H7 (cell line): Measurements from ENCODE around the gene GRIK4. TPM values are rescaled to one million over a fixed set of nuclear protein-coding genes. Genes with fewer than 3 reads are reported as not detected.
A peak's percentile ranks its signal among the peaks of the same experiment; 100 is the strongest.

Experiments used
- DNase-seq: peaks from one replicate; pipeline ENCODE4 v3.0.0; 2012
- H3K27me3 ChIP-seq: 2 replicates; pipeline ENCODE4 v1.6.0; 2011; ENCODE audit warnings: mild to moderate bottlenecking, low read length; ENCODE audit not compliant: control insufficient read depth, insufficient read depth
- H3K36me3 ChIP-seq: replicated peaks from 2 replicates; pipeline ENCODE4 v1.5.1; 2011; ENCODE audit warnings: low read length; ENCODE audit not compliant: control insufficient read depth, insufficient read depth
- H3K4me3 ChIP-seq: 2 replicates; pipeline ENCODE4 v1.5.1; 2011; ENCODE audit warnings: low read depth, mild to moderate bottlenecking, control low read depth, low read length, moderate library complexity; ENCODE audit not compliant: insufficient read depth
- total RNA-seq: library from RNA; depleted of rRNA; stranded (reverse); fragments of >200 nt; shearing (Covaris generic); gene quantifications from 2 replicates; pipeline ENCODE4 v1.2.3, GENCODE V29; 2014

GRIK4 gene
- total RNA-seq, 1 experiment from 2014 or later: 1.0 TPM

- no peak for DNase-seq
- no peaks in the 10 kb centered on the region; the same call in none of the 2 replicates for H3K27me3 ChIP-seq
- H3K36me3 ChIP-seq: no peaks in the 10 kb centered on the region
- H3K4me3 ChIP-seq: no peak overlapping the region
Observed at GRCh38 chr11:120526241-120526640, 14.7 kb downstream of the GRIK4 start.

GRCh38 chr11:120527111-120527761 lies 15.7 kb downstream of the GRIK4 start:
- no peaks in the 10 kb centered on the region for H3K36me3 ChIP-seq
- H3K4me3 ChIP-seq: no peak overlapping the region
- peak; percentile 91 for DNase-seq
- no peaks in the 10 kb centered on the region; the same call in none of the 2 replicates for H3K27me3 ChIP-seq

- Histone ChIP-seq H3K27me3 (no peaks in the 10 kb centered on the region; the same call in none of the 2 replicates), H3K36me3 (no peaks in the 10 kb centered on the region), H3K4me3 (no peak overlapping the region)
- DNase-seq: no peak
Observed at GRCh38 chr11:120528749-120529148, 17.2 kb downstream of the GRIK4 start.

- no peaks in the 10 kb centered on the region; the same call in none of the 2 replicates for H3K27me3 ChIP-seq
- no peak for DNase-seq
- H3K4me3 ChIP-seq: no peak overlapping the region
- no peaks in the 10 kb centered on the region for H3K36me3 ChIP-seq
Observed at GRCh38 chr11:120529214-120529613, 17.7 kb downstream of the GRIK4 start.

- no peaks in the 10 kb centered on the region; the same call in none of the 2 replicates for H3K27me3 ChIP-seq
- H3K4me3 ChIP-seq: no peak overlapping the region
- H3K36me3 ChIP-seq: no peaks in the 10 kb centered on the region
- DNase-seq: no peak
Observed at GRCh38 chr11:120529911-120530310, 18.4 kb downstream of the GRIK4 start.

- Histone ChIP-seq H3K36me3 (no peaks in the 10 kb centered on the region), H3K4me3 (no peak overlapping the region), H3K27me3 (no peaks in the 10 kb centered on the region)
- no peak for DNase-seq
Observed at GRCh38 chr11:120532082-120532831, 20.7 kb downstream of the GRIK4 start.

GRCh38 chr11:120532832-120533196 lies 21.3 kb downstream of the GRIK4 start:
- Histone ChIP-seq H3K27me3 (no peaks in the 10 kb centered on the region), H3K36me3 (no peaks in the 10 kb centered on the region), H3K4me3 (no peak overlapping the region)
- DNase-seq: no peak

- DNase-seq: no peak
- no peak overlapping the region for H3K4me3 ChIP-seq
- no peaks in the 10 kb centered on the region for H3K36me3 ChIP-seq
- H3K27me3 ChIP-seq: no peaks in the 10 kb centered on the region
Observed at GRCh38 chr11:120536091-120536796, 24.7 kb downstream of the GRIK4 start.

- no peaks in the 10 kb centered on the region for H3K27me3 ChIP-seq
- no peaks in the 10 kb centered on the region for H3K36me3 ChIP-seq
- no peak overlapping the region for H3K4me3 ChIP-seq
- no peak for DNase-seq
Observed at GRCh38 chr11:120536797-120537169, 25.2 kb downstream of the GRIK4 start.

- no peak for DNase-seq
- Histone ChIP-seq H3K36me3 (no peaks in the 10 kb centered on the region), H3K27me3 (no peaks in the 10 kb centered on the region), H3K4me3 (no peak overlapping the region)
Observed at GRCh38 chr11:120537996-120538395, 26.4 kb downstream of the GRIK4 start.

- Histone ChIP-seq H3K27me3 (no peaks in the 10 kb centered on the region), H3K4me3 (no peak overlapping the region), H3K36me3 (no peaks in the 10 kb centered on the region)
- DNase-seq: no peak
Observed at GRCh38 chr11:120538707-120539106, 27.2 kb downstream of the GRIK4 start.

- no peaks in the 10 kb centered on the region for H3K36me3 ChIP-seq
- no peak overlapping the region for H3K4me3 ChIP-seq
- H3K27me3 ChIP-seq: no peaks in the 10 kb centered on the region
- DNase-seq: no peak
Observed at GRCh38 chr11:120539667-120540369, 28.3 kb downstream of the GRIK4 start.

GRCh38 chr11:120540744-120541465 lies 29.4 kb downstream of the GRIK4 start:
- Histone ChIP-seq H3K4me3 (no peak overlapping the region), H3K36me3 (no peaks in the 10 kb centered on the region), H3K27me3 (no peaks in the 10 kb centered on the region)
- DNase-seq: no peak
